ENCODE results near the gene ATP6AP1.

Gene ATP6AP1

DNA sequence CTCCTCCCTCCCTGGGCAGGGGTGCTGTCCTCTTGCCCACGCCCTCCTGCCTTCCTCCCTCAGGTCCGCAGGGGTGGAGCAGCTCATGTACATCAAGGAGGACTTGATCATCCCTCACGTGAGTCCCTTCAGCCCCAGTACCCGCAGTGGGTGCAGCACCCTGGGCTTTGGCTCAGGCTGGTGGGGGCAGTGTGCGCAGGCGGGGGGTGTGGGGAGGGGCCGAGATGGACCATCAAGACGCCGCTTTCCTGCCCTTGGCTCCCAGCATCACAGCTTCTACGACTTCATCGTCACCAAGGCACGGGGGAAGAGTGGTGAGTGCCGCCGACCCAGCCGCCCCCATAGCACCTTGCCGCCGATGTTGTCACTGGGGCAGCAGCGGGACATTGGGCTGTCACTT is 21.1 kb downstream of the ATP6AP1 start:
- DNase-seq (ENCODE audit: low spot score) = no peak

DNA sequence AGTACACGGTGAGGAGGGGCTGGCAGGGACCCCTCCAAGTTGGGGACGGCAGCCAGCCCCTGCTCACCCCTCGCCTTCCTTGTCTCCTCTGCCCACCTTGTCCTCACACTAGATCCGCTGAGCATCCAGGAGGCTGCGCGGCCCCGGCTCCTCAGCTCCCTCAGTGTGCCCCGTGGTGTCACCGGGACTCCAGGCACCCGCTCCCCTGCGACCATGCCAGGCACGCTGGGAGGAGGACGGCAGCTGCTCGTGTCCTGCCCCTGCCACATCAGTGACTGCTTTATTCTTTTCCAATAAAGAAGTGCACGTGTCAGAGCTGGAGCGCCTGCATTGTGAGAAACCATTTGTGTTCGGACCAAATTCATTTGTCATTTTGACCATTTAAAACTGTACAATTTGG is 21.8 kb downstream of the ATP6AP1 start:
- no peak for DNase-seq (ENCODE audit: low spot score)

DNA sequence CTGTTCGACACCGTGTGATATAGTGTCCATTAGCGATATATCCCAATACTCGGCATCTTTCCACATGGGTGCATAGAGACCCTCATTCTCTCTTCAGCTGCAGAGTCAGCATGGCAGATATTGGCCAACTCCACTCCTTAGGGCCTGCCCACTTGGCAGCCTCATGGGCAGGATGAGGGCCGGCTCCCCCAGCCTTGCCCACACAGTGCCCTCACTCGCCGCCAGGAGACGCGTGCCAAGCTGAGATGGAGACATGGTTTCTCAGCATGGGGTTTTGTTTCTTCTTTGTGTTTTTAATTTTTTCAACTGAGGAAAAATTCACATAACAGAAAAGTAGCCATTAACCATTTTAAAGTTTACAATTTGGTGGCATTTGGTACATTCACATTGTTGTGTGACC is 24.3 kb downstream of the ATP6AP1 start:
- DNase-seq (ENCODE audit: low spot score) = no peak

DNA sequence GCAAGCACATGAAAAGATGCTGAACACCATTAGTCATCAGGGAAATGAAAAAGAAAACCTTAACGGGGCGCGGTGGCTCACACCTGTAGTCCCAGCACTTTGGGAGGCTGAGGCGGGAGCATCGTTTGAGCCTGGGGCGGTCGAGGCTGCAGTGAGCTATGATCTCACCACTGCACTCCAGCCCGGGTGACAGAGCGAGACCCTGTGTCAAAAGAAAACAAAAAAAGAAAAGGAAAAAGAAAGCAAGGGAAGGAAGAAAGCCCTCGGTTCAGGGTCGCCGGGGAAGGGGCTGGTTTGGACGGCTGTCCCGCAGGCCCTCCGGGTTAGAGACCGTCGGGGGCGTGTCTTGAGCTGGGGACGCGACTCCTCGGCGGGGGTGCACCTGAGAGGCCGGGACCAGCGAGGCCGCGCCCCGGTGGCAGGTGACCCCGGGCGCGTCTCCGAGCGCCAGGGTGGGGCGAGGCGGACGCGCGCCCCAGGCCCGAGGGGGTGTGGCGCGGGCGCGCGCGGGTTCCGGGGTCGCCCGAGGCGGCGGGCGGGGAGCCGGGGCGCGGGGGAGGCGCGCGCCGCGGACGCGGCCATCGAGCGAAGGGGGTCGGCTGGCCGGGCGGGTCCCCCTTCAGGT is 29.1 kb downstream of the ATP6AP1 start:
- peak; percentile 64 for DNase-seq (ENCODE audit: low spot score)

DNA sequence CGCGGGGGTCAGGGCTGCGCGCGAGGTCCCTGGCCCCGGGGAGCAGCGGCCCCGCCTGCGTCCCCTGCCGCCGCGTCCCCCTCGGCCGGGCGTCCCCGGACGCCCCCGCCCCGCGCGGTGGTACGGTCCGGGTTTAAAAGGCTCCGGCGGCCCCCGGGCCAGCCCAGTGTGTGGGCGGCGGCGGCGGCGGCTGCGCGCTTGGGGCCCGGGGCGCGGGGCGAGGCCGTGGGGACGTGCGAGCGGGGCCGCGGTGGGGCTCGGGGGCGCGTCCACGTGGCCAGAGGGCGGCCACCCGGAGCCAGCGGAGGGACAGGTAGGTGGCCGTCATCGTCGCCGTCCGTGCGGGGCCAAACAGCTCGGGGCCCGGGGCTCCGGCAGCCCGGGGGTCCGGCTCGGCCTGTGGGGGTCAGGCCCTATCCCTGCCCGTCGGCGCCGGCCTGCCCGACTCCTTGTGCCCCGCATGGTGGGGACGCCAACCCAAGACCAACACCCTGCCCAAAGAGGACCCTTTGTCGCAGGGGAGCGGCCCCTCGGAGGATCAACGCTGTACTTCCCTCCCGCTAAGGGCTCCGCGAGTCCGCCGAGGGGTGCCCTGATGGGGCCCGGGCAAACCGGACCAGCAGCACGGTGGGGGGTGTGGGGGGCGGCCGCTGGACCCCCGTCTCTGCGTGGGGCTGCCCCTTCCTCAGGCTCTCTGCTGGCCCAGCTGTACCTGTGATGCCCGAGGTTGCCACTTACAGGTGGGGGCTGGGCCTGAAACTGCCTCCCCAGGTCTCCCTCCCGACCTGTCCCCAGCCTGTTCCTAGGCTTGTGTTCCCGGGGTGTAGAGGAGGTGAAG is 29.9 kb downstream of the ATP6AP1 start, which contains the start of gene PLXNA3:
TSS of gene PLXNA3 (plus strand) at position 166 of the 838 bp plus-strand sequence. CDS start 1,903 bp downstream, outside the sequence.
- no peak for DNase-seq (ENCODE audit: low spot score)

DNA sequence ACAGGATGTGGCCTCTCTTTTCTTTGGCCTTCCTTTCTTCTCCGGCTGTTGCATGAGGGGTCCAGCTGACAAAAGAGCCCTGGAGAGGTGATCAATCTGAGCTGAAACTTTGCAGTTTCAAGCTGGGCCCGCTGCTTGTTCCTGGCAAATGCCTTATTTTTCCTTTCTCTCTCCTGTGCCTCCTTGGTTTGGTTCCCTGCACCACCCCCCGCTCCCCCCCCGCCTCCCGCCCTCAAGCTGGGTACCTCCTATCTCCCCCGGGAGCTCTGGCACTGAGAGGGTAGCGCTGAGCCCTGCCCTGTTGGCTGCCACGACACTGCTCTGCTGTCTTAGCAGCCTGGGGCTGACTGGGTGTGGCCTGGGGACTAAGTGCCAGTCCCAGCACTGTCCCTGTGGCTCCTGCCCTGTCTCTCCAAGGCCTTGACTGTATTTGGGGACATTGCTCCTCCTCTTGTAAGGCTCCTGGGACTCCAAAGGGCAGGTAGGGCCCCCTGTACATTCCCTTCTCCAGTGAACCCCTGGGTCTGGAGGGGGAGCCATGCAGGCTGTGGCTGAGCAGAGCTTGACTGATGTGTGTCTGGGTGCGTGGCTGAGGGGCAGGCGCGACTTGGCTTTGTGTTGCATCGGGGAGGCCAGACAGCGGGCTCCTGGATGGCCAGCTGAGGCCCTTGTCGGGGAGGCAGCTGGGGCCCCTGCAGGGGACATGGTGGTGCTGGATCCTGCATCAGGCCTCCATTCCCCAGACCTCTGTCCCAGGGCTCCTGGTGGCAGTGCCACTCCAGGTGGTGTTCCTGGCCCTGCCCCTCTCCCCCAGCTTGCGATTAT is 30.7 kb downstream of the ATP6AP1 start:
- DNase-seq (ENCODE audit: low spot score) = no peak

DNA sequence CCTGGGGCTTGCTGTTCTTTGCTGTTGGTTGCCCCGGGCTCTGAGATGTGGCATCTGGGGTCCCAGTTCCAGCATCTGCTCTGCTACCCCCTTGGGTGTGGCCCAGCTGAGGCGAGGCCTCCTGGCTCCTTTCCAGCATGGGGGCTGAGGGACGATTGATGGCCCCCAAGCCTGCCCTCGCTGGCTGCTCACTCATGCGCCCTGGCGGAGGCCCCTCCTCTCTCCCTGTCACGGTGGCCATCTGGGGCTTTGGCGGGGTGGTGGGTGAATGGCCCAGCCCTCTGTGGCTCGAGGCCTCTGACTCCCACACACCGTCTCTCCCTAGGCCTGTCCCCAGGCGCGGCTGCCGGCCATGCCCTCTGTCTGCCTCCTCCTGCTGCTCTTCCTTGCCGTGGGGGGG is 31.4 kb downstream of the ATP6AP1 start:
- no peak for DNase-seq (ENCODE audit: low spot score)

DNA sequence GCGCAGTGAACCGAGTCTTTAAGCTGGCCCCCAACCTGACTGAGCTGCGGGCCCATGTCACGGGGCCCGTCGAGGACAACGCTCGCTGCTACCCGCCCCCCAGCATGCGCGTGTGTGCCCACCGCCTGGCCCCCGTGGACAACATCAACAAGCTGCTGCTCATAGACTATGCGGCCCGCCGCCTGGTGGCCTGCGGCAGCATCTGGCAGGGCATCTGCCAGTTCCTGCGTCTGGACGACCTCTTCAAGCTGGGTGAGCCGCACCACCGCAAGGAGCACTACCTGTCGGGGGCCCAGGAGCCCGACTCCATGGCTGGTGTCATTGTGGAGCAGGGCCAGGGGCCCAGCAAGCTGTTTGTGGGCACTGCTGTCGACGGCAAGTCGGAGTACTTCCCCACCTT is 31.8 kb downstream of the ATP6AP1 start:
- no peak for DNase-seq (ENCODE audit: low spot score)

DNA sequence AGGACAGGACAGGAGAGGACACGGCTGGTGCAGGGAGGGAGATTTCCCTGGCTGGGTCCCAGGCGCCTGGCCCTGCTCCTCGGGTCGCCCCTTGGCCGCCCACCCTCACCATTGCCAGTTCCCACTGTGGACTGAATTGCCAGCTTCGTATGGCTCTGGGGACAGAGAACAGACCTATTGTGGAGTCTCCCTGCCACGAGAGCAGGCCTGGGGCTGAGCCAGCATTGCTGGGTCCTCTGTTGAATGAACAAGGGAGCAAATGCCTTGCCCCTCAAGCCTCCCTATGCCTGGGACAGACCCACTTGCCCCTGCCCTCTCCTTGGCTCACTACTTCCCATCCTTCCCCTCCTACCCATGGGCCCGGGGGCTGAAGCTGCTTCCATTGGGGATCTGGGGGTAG is 33.9 kb downstream of the ATP6AP1 start:
- no peak for DNase-seq (ENCODE audit: low spot score)

DNA sequence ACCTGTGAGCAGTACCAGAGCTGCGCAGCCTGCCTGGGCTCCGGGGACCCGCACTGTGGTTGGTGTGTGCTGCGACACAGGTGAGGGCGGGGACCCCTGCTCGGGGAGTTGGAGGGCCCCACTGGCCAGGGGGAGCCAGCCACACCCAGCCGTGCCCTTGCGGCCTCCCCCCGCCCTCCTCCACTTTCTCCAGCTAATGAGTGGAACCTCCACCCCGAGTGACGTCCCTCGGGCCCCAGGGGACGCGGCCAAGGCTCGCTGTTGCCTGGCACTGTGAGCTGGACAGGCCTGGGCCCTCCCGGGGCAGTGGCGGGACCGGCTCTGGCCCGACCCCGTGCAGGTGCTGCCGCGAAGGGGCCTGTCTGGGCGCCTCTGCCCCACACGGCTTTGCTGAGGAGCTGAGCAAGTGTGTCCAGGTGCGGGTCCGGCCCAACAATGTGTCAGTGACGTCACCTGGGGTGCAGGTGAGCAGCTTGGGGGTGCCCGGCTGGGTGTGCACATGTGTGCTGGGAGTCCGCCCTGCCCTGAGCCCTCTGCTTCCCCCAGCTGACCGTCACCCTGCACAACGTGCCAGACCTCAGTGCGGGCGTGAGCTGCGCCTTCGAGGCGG is 35.2 kb downstream of the ATP6AP1 start:
- DNase-seq (ENCODE audit: low spot score) = no peak

DNA sequence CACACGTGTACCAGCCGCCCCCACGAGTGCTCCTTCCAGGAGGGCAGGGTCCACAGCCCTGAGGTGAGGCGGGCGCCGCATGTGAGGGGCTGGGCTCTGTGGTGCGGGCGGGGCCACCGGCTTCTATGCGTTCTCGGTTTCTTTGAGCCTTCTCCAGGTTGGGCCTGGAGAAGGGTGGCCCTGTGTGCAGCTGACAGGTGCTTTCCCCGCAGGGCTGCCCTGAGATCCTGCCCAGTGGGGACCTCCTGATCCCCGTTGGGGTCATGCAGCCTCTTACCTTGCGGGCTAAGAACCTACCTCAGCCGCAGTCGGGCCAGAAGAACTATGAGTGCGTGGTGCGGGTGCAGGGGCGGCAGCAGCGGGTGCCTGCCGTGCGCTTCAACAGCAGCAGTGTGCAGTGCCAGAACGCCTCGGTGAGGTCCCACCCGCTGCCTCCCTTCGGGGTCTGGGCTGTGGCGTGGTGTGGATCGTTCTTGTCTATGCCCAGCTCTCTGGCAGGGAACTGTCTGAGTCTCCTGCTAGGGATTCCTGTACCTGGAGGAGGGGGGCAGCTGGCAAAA is 36.4 kb downstream of the ATP6AP1 start:
- DNase-seq (ENCODE audit: low spot score) = no peak

DNA sequence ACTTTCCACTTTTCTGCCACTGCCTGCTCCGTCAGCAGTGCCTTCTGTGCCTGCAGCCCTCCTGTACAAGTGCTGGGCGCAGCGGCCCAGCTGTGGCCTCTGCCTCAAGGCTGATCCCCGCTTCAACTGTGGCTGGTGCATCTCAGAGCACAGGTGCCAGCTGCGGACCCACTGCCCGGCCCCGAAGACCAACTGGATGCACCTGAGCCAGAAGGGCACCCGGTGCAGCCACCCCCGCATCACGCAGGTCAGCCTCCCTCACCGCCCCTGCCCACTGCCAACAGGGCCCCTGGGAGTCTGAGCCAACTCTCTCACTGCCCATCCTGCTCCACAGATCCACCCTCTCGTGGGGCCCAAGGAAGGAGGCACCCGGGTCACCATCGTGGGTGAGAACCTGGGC is 37.1 kb downstream of the ATP6AP1 start:
- DNase-seq (ENCODE audit: low spot score) = no peak

DNA sequence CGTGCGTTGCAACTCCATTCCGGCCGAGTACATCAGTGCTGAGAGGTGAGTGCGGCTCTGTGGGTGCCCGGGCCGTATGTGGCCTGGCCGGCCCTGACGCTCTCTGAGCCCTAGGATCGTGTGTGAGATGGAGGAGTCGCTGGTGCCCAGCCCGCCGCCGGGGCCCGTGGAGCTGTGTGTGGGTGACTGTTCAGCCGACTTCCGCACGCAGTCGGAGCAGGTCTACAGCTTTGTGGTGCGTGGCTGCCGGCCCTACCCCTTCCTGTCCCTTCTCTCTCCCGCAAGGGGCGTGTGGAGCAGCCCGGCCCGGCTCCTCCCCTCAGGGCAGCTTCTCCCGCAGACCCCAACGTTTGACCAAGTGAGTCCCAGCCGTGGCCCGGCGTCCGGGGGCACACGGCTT is 37.6 kb downstream of the ATP6AP1 start:
- no peak for DNase-seq (ENCODE audit: low spot score)

DNA sequence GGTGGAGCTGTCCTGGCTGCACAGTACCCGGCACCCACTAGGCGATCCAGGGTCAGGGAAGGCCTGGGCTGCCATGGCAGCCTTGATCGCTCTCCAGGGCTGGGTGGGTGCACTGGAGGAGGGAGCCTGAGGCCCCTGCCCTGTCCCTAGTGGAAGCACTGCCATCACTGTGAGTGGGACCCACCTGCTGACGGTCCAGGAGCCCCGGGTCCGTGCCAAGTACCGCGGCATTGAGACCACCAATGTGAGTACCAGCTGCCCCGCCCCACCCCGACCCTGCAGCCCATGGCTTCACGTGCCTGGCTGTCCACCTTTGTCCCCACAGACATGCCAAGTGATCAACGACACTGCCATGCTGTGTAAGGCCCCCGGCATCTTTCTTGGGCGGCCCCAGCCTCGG is 38.4 kb downstream of the ATP6AP1 start:
- no peak for DNase-seq (ENCODE audit: low spot score)

DNA sequence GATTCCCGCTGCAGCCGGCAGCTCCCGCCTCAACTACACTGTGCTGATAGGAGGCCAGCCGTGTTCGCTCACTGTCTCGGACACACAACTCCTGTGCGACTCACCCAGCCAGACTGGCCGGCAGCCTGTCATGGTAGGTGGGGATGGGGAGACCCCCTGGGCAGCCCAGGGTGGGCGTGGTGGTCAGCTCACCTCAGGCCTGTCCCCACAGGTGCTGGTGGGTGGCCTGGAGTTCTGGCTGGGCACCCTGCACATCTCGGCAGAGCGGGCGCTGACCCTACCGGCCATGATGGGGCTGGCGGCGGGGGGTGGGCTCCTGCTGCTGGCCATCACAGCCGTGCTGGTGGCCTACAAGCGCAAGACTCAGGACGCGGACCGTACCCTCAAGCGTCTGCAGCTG is 39.1 kb downstream of the ATP6AP1 start:
- no peak for DNase-seq (ENCODE audit: low spot score)

DNA sequence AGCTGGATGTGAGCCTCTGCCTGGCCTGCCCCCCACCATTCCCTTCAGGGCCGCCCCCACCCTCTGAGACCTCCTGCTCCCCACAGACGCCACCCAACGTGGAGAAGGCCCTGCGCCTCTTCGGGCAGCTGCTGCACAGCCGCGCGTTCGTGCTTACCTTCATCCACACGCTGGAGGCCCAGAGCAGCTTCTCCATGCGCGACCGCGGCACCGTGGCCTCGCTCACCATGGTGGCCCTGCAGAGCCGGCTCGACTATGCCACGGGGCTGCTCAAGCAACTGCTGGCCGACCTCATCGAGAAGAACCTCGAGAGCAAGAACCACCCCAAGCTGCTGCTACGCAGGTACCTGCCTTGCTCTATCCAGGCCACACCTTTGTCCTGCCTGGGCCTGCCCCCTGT is 39.7 kb downstream of the ATP6AP1 start:
- no peak for DNase-seq (ENCODE audit: low spot score)

DNA sequence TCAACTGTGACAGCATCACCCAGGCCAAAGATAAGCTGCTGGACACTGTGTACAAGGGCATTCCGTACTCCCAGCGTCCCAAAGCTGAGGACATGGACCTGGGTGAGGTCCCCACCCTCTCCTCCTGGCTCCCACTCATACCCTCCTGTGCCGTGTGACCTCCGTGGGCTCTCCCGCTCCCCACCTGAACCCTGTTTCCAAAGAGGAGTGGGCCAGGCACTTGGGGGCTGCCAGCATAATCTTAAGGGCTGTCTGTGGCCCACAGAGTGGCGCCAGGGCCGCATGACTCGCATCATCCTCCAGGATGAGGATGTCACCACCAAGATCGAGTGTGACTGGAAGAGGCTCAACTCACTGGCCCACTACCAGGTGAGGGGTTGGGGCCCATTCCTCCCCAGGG is 40.6 kb downstream of the ATP6AP1 start:
- no peak for DNase-seq (ENCODE audit: low spot score)

DNA sequence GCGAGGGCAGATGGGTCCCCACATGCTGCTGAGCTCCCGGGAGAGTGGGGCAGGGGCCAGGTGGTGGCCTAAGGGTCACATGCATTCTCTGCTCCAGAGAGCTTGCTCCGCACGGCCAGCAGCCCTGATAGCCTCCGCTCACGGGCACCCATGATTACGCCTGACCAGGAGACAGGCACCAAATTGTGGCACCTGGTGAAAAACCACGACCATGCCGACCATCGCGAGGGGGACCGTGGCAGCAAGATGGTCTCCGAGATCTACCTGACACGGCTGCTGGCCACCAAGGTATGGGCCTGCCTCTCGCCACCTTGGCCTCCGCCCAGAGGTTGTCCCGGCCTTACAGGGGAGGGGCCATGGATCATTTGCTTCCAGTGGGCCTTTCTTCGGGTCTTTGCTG is 41.4 kb downstream of the ATP6AP1 start:
- DNase-seq (ENCODE audit: low spot score) = no peak

DNA sequence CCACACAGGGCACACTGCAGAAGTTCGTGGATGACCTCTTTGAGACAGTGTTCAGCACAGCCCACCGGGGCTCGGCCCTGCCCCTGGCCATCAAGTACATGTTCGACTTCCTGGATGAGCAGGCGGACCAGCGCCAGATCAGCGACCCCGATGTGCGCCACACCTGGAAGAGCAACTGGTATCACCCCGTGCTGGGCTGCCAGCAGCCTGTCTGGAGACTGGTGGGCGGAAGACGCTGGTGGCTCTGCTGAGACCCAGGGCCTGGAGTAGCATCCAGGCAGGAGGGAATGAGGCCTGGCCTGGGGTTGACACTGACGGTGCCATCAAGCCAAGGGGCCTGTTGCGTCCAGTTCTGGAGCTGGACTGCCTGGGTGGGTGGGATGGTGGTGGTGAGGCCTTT is 42.0 kb downstream of the ATP6AP1 start:
- DNase-seq (ENCODE audit: low spot score) = no peak

DNA sequence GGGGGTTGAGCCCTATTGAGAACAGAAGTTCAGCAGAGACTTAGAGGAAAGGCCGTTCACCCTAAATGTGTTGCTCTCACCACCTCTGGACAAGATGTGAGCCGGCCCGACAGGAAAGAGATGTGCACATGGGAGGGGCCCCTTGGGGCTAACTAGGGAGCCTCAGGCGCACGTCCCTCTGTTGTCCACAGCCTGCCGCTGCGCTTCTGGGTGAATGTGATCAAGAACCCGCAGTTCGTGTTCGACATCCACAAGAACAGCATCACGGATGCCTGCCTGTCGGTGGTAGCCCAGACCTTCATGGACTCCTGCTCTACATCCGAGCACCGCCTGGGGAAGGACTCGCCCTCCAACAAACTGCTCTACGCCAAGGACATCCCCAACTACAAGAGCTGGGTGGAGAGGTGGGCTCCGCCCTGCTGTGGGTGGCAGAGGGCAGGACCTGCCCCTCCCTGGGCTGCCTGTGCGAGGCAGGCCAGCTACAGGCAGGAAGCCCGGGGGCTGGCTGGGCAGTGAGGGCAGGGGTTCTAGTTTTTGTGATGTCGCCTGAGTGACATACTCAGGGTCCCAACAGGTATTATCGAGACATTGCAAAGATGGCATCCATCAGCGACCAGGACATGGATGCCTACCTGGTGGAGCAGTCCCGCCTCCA is 42.6 kb downstream of the ATP6AP1 start:
- no peak for DNase-seq (ENCODE audit: low spot score)

DNA sequence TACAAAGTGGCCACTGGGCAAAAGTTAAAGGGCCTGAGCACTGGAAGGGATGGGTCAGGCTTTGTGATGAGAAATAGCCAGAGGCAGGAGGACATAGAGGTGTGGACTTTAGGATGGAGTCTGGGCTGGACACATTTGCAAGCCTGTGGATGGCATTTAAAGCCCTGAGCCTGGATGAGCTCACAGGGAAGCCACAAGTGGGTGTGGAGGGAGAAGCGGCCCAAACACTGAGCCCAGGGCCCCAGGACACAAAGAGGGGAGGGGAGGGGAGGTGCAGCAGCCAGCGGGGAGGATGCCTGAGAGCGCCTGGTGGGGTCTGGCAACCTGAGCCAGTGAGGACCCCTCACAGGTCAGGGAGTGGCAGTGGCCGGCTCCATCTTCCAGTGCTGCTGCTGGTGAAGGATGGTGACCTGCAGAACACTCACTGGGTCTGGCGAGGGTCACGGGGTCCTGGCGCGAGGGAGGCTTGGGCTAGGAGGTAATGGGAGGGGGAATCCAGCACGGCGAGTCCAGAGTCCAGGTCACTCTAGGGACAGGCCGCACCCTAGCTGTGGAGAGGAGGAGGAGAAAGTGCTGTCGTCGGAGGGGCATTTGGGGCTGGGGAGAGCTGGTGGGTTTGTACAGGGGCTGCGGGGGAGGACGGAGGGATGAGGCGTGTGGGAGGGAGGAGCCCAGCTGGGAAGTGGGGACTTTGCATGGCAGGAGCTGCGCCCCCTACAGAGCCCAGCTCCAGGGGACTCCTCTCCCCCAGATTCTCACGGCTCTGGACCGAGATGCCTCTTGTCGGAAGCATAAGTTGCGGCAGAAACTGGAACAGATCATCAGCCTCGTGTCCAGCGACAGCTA is 43.6 kb downstream of the ATP6AP1 start:
- no peak for DNase-seq (ENCODE audit: low spot score)
